GM19099 (cell line): ENCODE measurements around the gene TLL1.

Experiments
- POLR2A ChIP-seq: IDR thresholded peaks from 3 replicates; pipeline ENCODE4 v1.6.1; 2011; ENCODE audit warnings: low read depth; ENCODE audit not compliant: insufficient read length; ENCODE audit errors: extremely low read depth

The TLL1 gene

GRCh38 chr4:165931741-165932140, 58.7 kb downstream of the TLL1 start:
- no peak for TF ChIP-seq POLR2A

DNA sequence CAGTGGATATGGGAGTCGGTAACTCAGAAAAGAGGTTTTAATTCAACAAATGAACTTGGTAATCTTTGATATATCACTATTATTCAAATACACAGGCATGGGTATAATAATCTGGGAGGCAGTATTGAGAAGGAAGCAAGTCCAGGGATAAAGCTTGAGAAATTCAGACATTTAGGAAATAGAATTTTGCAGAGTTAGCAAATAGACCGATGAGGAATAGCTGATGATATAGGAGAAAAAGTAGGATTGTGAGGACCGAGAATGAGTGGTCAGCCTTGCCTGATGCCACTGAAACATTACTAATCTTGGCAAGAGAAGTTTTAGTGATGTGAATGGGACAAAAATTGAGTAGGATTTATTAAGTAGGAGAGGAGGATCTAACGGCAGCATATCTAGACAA, 71.9 kb downstream of the TLL1 start:
- TF ChIP-seq POLR2A = no peak

GRCh38 chr4:165945991-165946390, 73.0 kb downstream of the TLL1 start:
- no peak for TF ChIP-seq POLR2A

DNA sequence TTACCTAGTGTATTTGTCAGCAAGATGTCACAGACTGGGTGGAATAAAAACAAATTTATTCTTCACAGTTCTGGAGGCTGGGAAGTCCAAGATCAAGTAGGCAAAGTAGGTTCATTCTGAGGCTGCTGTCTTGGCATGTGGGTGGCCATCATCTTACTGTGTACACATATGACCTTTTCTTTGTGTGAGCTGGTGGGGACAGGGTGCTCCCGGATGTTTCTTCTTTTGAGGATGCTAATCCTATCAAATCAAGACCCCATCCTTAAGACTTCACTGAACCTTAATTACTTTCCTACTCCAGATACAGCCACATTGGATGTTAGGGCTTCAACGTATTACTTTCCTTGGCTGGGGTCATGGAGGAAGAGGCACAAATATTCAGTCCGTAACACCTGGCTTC, 74.0 kb downstream of the TLL1 start:
- TF ChIP-seq POLR2A = no peak

- TF ChIP-seq POLR2A = no peak
Observed at GRCh38 chr4:165953181-165953580, 80.1 kb downstream of the TLL1 start.

DNA sequence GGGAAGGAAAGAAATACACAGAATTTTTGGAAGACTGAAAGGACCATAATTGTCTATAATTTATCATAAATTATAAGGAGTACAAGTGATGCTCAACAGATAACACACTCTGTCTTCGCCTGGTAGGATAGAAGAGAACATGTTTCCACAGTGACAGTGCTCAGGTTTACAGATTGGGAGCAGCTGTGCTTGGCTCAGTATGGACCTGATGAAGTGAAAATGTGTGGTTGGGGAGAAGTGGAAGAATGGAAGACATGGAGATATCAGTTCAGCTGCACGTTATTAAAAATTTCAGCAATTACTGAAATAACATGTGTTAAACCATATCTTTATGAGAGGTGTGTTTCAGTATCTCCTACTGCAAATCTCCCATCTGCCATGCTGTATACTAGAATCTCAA, 90.6 kb downstream of the TLL1 start:
- TF ChIP-seq POLR2A = no peak

- TF ChIP-seq POLR2A = no peak
Observed at GRCh38 chr4:165964591-165964990, 91.6 kb downstream of the TLL1 start.

GRCh38 chr4:165965503-165965902, 92.5 kb downstream of the TLL1 start:
- no peak for TF ChIP-seq POLR2A

GRCh38 chr4:165966833-165967232, 93.8 kb downstream of the TLL1 start:
- TF ChIP-seq POLR2A = no peak

DNA sequence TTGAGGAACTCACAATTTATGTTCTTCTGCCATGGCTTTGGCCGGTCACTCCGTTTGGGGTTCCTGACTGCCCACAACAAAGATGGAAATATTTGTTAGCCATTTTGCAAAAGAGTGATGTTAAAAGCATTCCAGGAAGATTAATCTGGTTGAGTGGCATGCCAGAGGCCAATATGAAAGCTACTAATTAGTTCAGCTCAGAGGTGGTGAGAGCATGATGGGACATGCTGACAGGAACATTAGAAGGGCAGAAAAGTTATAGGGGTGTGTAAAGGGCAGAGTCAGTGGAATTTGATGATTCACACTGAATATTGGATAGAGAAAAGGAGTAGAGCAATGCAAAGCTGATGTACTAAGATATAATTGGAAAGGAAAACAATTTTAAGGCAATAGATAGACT, 94.4 kb downstream of the TLL1 start:
- TF ChIP-seq POLR2A = no peak

- TF ChIP-seq POLR2A = no peak
Observed at GRCh38 chr4:165970703-165971420, 97.8 kb downstream of the TLL1 start.

GRCh38 chr4:165971446-165971845, 98.4 kb downstream of the TLL1 start:
- no peak for TF ChIP-seq POLR2A

DNA sequence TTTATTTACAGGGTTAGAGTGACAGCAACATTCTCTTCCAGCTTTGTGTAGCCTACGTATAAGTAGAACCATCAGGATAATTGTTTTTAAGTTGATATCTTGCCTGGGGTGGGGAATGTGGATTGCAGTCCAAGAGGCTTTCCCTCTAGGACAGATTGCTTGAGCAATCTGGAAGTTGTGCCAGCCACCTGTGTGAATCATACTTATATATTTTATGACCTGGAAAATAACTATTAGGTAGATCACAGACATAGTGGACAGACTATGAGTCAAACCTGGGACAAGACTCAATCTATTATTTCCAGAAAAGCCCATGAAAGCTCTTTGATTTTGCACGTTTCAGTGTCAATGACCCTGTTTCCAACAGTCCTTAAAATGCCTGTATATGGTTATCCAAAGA, 98.9 kb downstream of the TLL1 start:
- TF ChIP-seq POLR2A = no peak

- TF ChIP-seq POLR2A = no peak
Observed at GRCh38 chr4:165972747-165973146, 99.7 kb downstream of the TLL1 start.

GRCh38 chr4:165982934-165983333, 109.9 kb downstream of the TLL1 start:
- TF ChIP-seq POLR2A = no peak

DNA sequence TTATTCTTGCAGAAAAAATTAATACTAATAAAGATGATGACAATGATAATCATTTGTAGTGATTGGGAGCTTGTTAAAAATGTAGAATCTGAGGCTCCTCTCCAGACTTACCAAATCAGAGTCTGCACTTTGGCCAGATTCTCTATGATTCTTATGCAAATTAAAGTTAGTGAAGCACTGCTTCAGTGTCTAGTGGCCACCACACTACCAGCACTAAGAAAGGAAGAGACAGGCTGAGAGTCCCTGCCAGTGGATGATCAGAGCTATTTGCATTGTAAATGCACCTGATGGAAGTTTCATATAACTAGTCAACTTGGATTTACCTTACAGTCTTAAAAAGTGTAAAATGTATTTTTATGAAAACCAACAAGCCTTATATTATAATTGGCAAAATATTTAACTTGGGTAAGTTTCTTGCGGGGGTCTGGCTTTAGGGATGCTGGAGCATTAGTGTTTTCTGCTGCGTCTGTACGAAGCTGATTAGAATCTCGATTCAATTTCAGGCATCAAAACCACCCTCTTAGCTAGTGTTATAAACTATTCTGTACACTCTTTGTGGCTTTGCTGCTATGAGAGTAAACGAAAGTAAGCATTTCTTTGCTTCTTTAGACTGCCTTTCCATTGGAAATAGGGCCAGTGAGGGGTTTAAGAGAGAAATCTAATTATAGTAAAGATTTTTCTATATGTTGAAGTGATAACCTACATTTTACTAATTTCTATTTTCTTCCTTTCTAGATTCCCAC, 114.1 kb downstream of the TLL1 start:
- no peak for TF ChIP-seq POLR2A
